ENCODE data around the gene ACTL7B.
"Not testable (repeated sequence)": the region's sequence is repeated elsewhere in the genome, so short reads cannot be mapped to it uniquely, and the experiment has no call there.

The ACTL7B gene

DNA sequence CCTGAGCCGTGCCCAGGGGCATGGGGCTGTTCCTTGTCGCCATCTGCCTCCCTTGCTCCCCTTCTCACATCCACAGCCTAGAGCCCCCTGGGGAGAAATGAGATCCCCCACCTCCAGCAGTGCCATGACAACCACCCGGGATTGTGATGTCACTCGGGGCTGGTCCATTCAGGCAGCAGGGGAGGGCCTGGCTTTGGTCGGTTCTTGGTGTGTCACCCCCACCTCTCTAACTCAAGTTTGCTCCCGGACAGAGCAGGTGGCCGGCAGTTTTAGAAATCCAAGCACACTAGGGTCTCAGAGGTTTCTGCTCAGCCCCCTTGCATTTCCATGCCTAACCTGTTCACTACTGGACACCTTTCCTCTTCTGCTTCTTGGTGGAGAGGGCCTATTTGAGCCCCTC is at the start of gene ACTL7B:
ACTL7B (minus strand) TSS at position 99 of the 400 bp plus-strand sequence; CDS start at position 43, 56 bp downstream.
- DNase-seq (ENCODE audit: low read depth in 2 of 2): no peak

DNA sequence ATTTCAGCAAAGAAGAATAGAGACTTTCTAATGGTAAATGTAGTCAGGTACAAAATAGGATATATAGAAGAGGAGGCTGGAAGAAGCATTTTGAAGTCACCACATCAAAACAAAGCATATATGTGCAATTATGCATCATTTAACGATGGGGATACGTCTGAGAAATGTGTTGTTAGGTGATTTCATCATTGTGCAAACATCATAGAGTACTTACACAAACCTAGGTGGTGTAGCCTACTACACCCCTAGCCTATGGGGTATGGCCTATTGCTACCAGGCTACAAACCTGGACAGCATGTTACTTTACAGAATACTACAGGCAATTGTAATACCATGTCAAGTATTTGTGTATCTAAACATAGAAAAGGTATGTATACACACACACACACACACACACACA is 49.7 kb upstream of the ACTL7B start:
- no peak for DNase-seq (ENCODE audit: low read depth in 2 of 2)

GRCh38 chr9:108904161-108904560 is 48.4 kb upstream of the ACTL7B start:
- DNase-seq (ENCODE audit: low read depth in 2 of 2): no peak

DNA sequence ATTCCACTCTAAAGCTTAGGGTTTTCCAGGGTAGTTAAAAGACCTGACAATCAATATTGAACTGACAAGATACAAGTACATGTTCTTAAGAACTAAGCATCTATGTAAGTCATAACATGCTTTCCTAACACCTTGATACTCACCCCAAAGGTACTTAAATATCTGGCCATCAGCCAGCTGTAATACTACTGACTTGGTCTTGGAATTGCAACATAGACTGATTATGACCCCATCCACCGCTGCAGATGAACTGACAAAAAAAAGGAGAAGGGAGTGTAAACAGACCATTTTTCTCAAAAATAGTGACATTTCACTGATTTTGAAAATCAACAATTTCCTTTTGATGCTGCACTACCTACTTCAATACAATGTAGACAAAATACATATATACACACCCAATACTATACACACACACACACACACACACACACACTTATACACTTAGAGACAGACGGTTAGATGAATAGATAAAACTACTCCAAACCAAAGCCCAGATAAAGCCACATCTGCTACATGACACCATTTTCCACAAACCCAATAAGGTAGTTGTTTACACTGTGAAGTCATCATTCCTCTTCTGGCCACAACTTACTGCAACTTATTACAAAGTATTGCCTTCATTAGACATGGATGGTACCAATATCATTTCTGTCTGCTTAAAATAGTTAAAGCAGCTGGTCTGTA is 47.8 kb upstream of the ACTL7B start:
- DNase-seq (ENCODE audit: low read depth in 2 of 2): no peak

DNA sequence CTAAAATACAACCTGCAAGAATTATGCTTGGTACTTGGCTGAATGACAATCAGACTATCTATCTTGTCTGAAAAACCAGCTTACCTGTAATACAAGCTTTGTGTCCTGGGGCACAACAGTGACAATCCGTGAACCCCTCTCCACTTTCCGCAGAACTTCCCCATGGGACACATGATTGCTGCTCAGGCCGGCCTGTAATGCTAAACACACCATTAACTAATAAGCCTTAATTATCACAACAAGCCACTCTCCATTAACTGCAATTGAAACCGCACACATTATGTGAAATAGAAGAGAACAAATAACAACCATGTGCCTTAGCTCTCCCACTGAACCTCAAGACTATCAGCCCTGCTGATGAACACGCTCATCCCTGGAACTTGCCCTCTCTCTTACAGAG is 44.4 kb upstream of the ACTL7B start:
- no peak for DNase-seq (ENCODE audit: low read depth in 2 of 2)

- not testable (repeated sequence) for DNase-seq (ENCODE audit: low read depth in 2 of 2)
Observed at GRCh38 chr9:108899023-108899695, 43.4 kb upstream of the ACTL7B start.

DNA sequence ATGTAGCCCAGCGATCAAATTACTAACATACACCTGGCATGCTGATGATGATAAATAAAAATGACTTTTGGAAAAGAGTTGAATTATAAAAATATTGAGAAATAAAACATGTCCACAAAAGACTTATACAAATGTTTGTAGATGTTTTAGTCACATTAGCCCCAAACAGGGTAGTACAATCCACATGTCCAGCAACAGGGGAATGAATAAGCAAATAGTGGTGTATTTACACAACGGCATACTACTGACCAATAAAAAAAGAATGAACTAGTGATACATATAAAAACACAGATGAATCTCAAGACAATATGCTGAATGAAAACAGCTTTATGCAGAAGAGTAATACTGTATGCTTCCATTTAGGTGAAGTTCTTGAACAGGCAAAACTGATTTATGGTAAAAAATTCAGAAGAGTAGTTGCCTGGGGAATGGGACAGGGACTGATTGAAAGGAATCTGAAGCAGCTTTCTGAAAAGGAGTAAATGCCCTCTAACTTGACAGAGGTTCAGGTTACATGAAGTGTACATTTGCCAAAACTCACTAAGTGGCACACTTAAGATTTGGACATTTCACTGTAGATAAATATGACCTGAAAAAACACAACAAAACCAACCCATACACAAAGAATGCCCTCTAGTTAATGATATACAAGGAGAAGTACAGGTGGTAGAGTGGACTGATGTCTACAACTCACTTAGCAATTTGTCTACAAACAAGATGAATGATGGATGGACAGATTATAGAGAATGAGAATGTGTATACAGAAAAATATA is 41.7 kb upstream of the ACTL7B start:
- DNase-seq (ENCODE audit: low read depth in 2 of 2): no peak

GRCh38 chr9:108894225-108894997 is 38.6 kb upstream of the ACTL7B start:
- no peak for DNase-seq (ENCODE audit: low read depth in 2 of 2)

DNA sequence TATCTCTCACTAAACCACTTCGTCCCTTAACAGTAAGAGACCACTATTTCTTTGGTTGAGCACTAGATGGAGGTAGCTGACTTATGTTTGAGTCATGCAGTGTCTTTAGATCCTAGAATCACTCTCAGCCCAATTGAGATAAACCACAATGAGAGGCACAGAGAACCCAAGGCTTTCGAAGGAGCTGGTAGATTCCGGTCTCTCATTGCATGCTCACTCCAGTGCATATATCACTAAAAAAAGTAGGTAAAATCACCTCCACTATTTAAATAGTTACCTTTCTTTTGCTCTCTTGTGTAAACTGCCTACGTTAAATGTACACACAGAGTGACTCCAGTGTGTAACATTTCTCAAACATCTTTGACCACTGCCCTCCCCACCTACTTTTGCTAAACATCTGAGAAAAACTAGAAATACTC is 33.9 kb upstream of the ACTL7B start:
- no peak for DNase-seq (ENCODE audit: low read depth in 2 of 2)

DNA sequence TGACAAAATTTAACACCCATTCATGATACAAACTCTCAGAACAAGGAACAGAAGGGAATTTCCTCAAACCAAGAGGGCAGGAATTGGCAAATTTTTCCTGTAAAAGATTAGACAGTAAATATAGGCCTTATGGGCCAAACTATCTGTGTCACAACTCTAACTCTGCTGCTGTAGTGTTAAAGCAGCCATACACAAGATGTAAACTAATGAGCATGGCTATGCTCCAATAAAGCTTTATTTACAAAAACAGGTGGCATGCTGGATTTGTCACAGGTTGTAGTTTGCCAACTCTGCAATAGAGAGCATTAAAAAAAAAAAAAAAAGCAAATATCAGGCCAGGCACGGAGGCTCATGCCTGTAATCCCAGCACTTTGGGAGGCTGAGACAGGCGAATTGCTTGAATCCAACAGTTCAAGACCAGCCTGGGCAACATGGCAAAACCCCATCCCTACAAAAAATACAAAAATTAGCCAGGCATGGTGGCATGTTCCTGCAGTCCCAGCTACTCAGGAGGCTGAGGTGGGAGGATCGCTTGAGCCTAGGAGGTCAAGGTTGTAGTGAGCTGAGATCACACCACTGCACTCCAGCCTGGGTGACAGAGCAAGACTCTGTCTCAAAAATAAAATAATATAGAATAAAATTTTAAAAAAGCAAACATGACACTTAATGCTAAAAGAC is 30.9 kb upstream of the ACTL7B start:
- not testable (repeated sequence) for DNase-seq (ENCODE audit: low read depth in 2 of 2)

- DNase-seq (ENCODE audit: low read depth in 2 of 2): peak; percentile 59
Observed at GRCh38 chr9:108885643-108886348, 30.0 kb upstream of the ACTL7B start.

DNA sequence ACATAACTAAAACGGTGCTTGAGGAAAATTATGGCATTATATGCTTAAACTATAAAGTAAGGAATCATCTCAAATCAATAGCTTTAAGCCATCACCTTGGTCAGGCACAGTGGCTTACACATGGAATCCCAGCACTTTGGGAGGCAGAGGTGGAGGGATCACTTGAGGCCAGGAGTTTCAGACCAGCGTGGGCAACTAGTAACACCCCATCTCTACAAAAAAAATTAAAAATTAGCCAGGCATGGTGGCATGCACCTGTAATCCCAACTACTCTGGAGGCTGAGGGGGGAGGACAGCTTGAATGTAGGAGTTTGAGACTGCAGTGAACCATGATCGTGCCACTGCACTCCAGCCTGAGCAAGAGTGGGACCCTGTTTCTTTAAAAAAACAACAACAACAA is 28.9 kb upstream of the ACTL7B start:
- no peak for DNase-seq (ENCODE audit: low read depth in 2 of 2)

- DNase-seq (ENCODE audit: low read depth in 2 of 2): no peak
Observed at GRCh38 chr9:108883085-108883484, 27.3 kb upstream of the ACTL7B start.

GRCh38 chr9:108882052-108882888 is 26.5 kb upstream of the ACTL7B start:
- no peak for DNase-seq (ENCODE audit: low read depth in 2 of 2)

DNA sequence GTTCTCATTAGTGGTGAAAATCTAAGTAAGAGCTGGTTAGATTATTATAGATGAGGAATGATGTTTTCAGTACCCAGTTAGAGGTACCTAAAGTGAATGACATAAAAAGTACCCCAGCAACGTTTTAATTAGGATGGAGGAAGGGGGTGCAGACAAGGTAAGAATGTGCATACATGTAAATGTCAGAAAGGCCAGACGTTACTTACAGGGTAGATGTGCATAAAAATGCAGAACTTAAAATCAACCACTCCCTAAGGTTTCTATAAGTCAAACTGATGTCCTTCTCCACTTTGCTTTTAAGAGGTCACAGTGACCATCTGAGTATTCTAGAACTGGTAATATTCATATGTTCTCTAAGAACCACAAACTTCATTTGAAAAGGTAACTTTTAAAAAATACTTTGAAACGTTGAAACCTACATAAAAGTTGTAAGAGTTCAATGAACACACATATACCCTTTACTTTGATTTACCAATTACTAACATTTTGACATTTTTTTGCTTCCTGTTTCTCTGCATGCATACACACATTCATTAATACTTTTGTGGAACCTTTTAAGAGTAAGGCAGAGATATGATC is 25.0 kb upstream of the ACTL7B start:
- no peak for DNase-seq (ENCODE audit: low read depth in 2 of 2)

DNA sequence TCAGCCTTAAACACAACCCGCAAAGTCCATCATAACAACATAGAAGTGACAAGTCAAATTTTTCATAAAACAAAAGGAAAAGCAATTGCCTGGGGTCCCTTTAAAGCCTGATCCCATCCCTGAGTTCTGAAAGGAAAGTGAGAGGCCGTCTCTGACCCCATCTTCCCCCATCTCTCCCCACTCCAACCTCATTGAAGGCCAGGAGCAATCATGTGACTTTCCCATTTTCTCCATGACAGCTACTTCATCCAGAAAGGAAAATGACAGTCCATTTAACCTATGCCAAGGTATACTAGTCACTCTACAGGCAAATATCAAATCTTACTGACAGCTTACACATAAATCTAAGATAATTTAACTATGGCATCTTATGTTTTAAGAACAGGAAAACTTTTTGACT is 21.7 kb upstream of the ACTL7B start:
- DNase-seq (ENCODE audit: low read depth in 2 of 2): no peak

- no peak for DNase-seq (ENCODE audit: low read depth in 2 of 2)
Observed at GRCh38 chr9:108876425-108876824, 20.6 kb upstream of the ACTL7B start.

DNA sequence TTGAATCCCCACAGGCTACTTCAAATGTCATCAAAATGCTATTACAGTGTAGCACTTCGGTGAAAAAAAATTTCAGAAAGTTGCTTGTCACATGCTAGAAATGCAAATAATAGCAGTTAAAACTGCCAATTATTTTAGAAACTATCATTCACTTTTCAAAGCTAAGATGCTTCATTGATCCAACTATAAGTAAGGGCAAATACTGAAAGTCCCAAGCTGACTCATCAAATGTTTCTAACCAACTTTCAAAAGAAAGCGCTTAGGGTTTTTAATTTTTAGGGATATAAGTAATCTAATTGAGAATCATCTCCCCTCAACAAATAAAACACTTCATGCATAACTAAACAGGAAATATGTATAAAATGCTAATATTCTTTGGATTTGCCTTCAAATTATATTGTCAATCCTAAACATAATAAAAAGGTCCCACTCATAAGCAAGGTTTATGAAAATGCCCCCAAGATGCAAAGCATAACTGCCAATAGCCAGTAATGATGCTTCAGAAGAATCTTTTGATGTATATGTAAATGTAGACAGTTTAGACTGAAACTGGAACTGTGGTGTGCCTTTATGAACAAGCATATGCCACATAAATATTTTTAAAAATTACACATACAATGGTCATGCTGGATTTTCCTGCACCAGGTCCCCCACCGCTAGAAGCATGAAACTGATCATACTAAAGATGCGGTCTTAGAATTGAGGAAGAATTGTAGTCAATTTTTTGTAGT is 18.4 kb upstream of the ACTL7B start:
- DNase-seq (ENCODE audit: low read depth in 2 of 2): no peak
